ENCODE data around the gene XYLT1. TPM values are rescaled to one million over a fixed set of nuclear protein-coding genes. Genes with fewer than 3 reads are reported as not detected.

XYLT1 gene
- total RNA-seq, 1 experiment from 2014 or later: 14.5 TPM

DNA sequence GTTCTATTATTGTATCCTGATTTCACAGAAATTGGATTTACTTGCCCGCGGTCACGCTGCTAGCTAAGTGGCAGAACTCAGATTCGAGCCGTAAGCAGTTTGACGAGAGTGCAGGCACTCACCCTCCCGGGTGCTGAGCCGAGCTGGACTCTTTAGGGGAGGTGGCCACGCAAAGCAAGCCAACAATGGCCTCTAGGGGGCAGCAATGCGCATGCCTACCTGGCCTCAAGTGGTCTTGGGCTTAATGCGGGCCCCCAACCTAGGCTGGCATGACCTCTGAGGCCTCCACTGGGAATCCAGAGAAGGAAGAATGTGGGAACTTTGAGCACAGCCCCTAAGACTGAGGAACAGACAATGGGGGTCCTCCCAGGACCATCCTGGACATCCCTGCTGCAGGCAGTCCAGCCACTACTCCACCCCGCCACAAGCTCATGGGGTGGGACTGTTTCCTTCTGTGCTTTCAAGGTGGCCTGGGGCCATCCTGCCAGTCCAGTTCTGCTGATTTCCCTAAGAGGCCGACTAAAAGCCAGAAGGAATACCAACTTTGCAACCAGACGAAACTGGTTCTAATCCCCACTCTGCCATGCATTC, 276.5 kb downstream of the XYLT1 start:
- Histone ChIP-seq H3K4me2 (ENCODE audit: insufficient read depth, insufficient read length, low read length) (no peak overlapping the region), H3K18ac (ENCODE audit: insufficient read length, low read depth, low read length) (no peak overlapping the region), H3K27me3 (ENCODE audit: insufficient read depth, low read length) (no peaks in the 10 kb centered on the region), H3K23me2 (ENCODE audit: insufficient read length, low read depth, low read length, poor library complexity, severe bottlenecking) (no peaks in the 10 kb centered on the region), H3K56ac (ENCODE audit: insufficient read length, low read depth, low read length) (no peak overlapping the region), H3K27ac (ENCODE audit: insufficient read length, low read depth, low read length) (no peak overlapping the region), H3T11ph (ENCODE audit: low read length) (no peak overlapping the region), H2BK12ac (ENCODE audit: insufficient read length, low read depth, low read length) (no peak overlapping the region), H2BK120ac (ENCODE audit: low read depth, low read length, poor library complexity, severe bottlenecking) (no peak overlapping the region), H3K9ac (ENCODE audit: extremely low read depth, insufficient read length, low read length) (no peak overlapping the region), H2BK20ac (ENCODE audit: low read depth, low read length, poor library complexity, severe bottlenecking) (no peak overlapping the region), H2BK5ac (ENCODE audit: insufficient read length, low read length) (no peak overlapping the region), H3K4ac (ENCODE audit: low read depth, low read length) (no peak overlapping the region), H3K14ac (ENCODE audit: insufficient read depth, low read length) (no peak overlapping the region), H3K9me3 (ENCODE audit: control insufficient read depth, low read depth, low read length) (no peaks in the 10 kb centered on the region), H2AFZ (ENCODE audit: low read length) (no peak overlapping the region), H3K23ac (ENCODE audit: insufficient read length, low read depth, low read length) (no peak overlapping the region), H4K91ac (ENCODE audit: insufficient read length, low read depth, low read length) (no peak overlapping the region), H3K79me1 (ENCODE audit: insufficient read depth, low read depth, low read length, poor library complexity, severe bottlenecking) (no peaks in the 10 kb centered on the region), H4K20me1 (ENCODE audit: control insufficient read depth, insufficient read depth, insufficient read length) (no peaks in the 10 kb centered on the region), H2BK15ac (ENCODE audit: low read depth, low read length) (no peak overlapping the region), H3K4me1 (ENCODE audit: insufficient read depth, low read length) (no peaks in the 10 kb centered on the region), H4K5ac (ENCODE audit: insufficient read length, low read depth, low read length) (no peak overlapping the region), H4K8ac (replicated peaks; ENCODE audit: insufficient read length, low read depth, low read length) (no peak overlapping the region), H2AK5ac (ENCODE audit: insufficient read length, low read length) (no peak overlapping the region), H3K79me2 (ENCODE audit: insufficient read depth, low read length) (no peaks in the 10 kb centered on the region)
- TF ChIP-seq, protein P1, sequence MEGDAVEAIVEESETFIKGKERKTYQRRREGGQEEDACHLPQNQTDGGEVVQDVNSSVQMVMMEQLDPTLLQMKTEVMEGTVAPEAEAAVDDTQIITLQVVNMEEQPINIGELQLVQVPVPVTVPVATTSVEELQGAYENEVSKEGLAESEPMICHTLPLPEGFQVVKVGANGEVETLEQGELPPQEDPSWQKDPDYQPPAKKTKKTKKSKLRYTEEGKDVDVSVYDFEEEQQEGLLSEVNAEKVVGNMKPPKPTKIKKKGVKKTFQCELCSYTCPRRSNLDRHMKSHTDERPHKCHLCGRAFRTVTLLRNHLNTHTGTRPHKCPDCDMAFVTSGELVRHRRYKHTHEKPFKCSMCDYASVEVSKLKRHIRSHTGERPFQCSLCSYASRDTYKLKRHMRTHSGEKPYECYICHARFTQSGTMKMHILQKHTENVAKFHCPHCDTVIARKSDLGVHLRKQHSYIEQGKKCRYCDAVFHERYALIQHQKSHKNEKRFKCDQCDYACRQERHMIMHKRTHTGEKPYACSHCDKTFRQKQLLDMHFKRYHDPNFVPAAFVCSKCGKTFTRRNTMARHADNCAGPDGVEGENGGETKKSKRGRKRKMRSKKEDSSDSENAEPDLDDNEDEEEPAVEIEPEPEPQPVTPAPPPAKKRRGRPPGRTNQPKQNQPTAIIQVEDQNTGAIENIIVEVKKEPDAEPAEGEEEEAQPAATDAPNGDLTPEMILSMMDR (conservative IDR thresholded peaks at IDR 0.05): peak; percentile 94
- H3K27ac Mint-ChIP-seq: no peak overlapping the region
- no peaks in the 10 kb centered on the region; the same call in 1 of the 2 replicates for H3K27me3 Mint-ChIP-seq (ENCODE audit: low read depth)
- no CpG with 5 or more reads among the region's 14 CpGs for WGBS (ENCODE audit: extremely low coverage, insufficient read length, low lambda C conversion rate)
- H3K4me3 Mint-ChIP-seq: no peak overlapping the region
- H3K4me1 Mint-ChIP-seq: peaks cover 4 to 5% of the 10 kb centered on the region in 2 experiments
- DNase-seq: peak; percentile 81
- no peaks in the 10 kb centered on the region; a peak in 2 of 5 replicates for H3K9me3 Mint-ChIP-seq
- H3K36me3 Mint-ChIP-seq (ENCODE audit: insufficient read depth in 1 of 3, low read depth in 3 of 3): peaks cover 20 to 27% (median 23%) of the 10 kb centered on the region in 3 experiments; a peak in 6 of 7 replicates

Measured in H9 (cell line).